ENCODE measurements around the gene APEX1.

DNA sequence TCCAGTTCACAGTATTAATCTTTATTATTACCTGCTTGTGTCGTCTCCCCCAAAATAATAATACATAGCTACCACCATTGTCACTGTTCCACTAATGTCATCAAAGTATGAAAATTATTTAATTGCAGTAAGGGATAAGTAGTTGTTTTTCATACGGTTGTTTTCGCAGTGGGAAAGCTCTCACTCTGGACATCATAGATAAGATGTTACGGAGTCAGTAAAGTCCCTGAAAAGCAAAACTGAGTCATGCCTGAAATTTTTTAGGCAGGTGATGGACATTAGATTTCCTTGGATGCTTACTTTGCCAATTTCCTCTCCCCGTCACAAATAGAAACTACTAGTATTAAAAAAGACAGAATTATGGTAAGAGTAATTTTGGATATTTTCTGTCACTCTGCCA, 27.4 kb downstream of the APEX1 start:
- no peak for TF ChIP-seq POLR2A (IDR thresholded peaks at IDR 0.05)
- TF ChIP-seq, protein P1, sequence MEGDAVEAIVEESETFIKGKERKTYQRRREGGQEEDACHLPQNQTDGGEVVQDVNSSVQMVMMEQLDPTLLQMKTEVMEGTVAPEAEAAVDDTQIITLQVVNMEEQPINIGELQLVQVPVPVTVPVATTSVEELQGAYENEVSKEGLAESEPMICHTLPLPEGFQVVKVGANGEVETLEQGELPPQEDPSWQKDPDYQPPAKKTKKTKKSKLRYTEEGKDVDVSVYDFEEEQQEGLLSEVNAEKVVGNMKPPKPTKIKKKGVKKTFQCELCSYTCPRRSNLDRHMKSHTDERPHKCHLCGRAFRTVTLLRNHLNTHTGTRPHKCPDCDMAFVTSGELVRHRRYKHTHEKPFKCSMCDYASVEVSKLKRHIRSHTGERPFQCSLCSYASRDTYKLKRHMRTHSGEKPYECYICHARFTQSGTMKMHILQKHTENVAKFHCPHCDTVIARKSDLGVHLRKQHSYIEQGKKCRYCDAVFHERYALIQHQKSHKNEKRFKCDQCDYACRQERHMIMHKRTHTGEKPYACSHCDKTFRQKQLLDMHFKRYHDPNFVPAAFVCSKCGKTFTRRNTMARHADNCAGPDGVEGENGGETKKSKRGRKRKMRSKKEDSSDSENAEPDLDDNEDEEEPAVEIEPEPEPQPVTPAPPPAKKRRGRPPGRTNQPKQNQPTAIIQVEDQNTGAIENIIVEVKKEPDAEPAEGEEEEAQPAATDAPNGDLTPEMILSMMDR (IDR thresholded peaks at IDR 0.05) = no peak
